ENCODE data around the gene SLA2. TPM values are rescaled to one million over a fixed set of nuclear protein-coding genes. Genes with fewer than 3 reads are reported as not detected.

SLA2 gene
- polyA plus RNA-seq, 2 of the 4 experiments (the other 2 are of a cell fraction) = 0.06 TPM; not detected in 1

- DNase-seq (ENCODE audit: low read depth in 1 of 2, low spot score in 1 of 2) (no peak), ATAC-seq (no peak), FAIRE-seq (no peak)
- WGBS (ENCODE audit: missing lambda C conversion rate) = 94% methylated on average over 3 of the region's 3 CpGs
- Histone ChIP-seq H3K4me2 (no peak overlapping the region), H3K27ac (no peak overlapping the region), H3K9me3 (no peaks in the 10 kb centered on the region), H3K4me1 (no peaks in the 10 kb centered on the region), H3K4me3 (no peak overlapping the region)
- ChIA-PET POLR2A (no interaction called here), CTCF (interaction anchor here (0.7 to 1.1 kb wide), 2 partner anchors 11 to 25 kb away, joined by 3 read pairs; partner anchors contain the start of gene SLA2)
- TF ChIP-seq CHD2 (IDR thresholded peaks at IDR 0.05; ENCODE audit: low read length, partially characterized antibody) (no peak), HOXB5 (CRISPR knock-in tag; IDR thresholded peaks at IDR 0.05) (no peak), NFE2L2 (conservative IDR thresholded peaks at IDR 0.05; ENCODE audit: low read length) (no peak), HOXB13 (CRISPR knock-in tag; IDR thresholded peaks at IDR 0.05; ENCODE audit: low read depth) (no peak), PBX3 (IDR thresholded peaks at IDR 0.05) (no peak), SMC3 (IDR thresholded peaks at IDR 0.05) (no peak), MYC (IDR thresholded peaks at IDR 0.05; ENCODE audit: borderline replicate concordance, low read length) (no peak), ZNF302 (CRISPR knock-in tag; IDR thresholded peaks at IDR 0.05) (no peak), ESRRA (IDR thresholded peaks at IDR 0.05; ENCODE audit: borderline replicate concordance, low read length) (no peak), MAZ (IDR thresholded peaks at IDR 0.05; ENCODE audit: borderline replicate concordance, low read depth, low read length) (no peak), RAD21 (conservative IDR thresholded peaks at IDR 0.05 in 1 of 2, IDR thresholded peaks at IDR 0.05 in 1 of 2) (no peak), HDAC2 (IDR thresholded peaks at IDR 0.05) (no peak), NPAS2 (CRISPR knock-in tag; IDR thresholded peaks at IDR 0.05; ENCODE audit: borderline replicate concordance) (no peak), HES2 (IDR thresholded peaks at IDR 0.05) (no peak), RCOR1 (IDR thresholded peaks at IDR 0.05; ENCODE audit: low read depth, low read length) (no peak), EHMT2 (IDR thresholded peaks at IDR 0.05; ENCODE audit: low read depth) (no peak)
- TF ChIP-seq, protein P1, sequence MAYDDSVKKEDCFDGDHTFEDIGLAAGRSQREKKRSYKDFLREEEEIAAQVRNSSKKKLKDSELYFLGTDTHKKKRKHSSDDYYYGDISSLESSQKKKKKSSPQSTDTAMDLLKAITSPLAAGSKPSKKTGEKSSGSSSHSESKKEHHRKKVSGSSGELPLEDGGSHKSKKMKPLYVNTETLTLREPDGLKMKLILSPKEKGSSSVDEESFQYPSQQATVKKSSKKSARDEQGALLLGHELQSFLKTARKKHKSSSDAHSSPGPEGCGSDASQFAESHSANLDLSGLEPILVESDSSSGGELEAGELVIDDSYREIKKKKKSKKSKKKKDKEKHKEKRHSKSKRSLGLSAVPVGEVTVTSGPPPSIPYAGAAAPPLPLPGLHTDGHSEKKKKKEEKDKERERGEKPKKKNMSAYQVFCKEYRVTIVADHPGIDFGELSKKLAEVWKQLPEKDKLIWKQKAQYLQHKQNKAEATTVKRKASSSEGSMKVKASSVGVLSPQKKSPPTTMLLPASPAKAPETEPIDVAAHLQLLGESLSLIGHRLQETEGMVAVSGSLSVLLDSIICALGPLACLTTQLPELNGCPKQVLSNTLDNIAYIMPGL (CRISPR knock-in tag; IDR thresholded peaks at IDR 0.05; ENCODE audit: borderline replicate concordance) = no peak
- TF ChIP-seq, protein P2, sequence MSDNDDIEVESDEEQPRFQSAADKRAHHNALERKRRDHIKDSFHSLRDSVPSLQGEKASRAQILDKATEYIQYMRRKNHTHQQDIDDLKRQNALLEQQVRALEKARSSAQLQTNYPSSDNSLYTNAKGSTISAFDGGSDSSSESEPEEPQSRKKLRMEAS (IDR thresholded peaks at IDR 0.05) = no peak
- TF ChIP-seq, protein P3, sequence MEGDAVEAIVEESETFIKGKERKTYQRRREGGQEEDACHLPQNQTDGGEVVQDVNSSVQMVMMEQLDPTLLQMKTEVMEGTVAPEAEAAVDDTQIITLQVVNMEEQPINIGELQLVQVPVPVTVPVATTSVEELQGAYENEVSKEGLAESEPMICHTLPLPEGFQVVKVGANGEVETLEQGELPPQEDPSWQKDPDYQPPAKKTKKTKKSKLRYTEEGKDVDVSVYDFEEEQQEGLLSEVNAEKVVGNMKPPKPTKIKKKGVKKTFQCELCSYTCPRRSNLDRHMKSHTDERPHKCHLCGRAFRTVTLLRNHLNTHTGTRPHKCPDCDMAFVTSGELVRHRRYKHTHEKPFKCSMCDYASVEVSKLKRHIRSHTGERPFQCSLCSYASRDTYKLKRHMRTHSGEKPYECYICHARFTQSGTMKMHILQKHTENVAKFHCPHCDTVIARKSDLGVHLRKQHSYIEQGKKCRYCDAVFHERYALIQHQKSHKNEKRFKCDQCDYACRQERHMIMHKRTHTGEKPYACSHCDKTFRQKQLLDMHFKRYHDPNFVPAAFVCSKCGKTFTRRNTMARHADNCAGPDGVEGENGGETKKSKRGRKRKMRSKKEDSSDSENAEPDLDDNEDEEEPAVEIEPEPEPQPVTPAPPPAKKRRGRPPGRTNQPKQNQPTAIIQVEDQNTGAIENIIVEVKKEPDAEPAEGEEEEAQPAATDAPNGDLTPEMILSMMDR (IDR thresholded peaks at IDR 0.05) = no peak
These were observed 24.8 kb upstream of the SLA2 start for GRCh38 chr20:36670665-36671357.

- Histone ChIP-seq H3K4me1 (no peaks in the 10 kb centered on the region), H3K4me2 (no peak overlapping the region), H3K27ac (no peak overlapping the region), H3K4me3 (no peak overlapping the region), H3K9me3 (no peaks in the 10 kb centered on the region)
- CTCF ChIA-PET = interaction anchor here (0.6 to 2.5 kb wide), 17 partner anchors 9 to 254 kb away, joined by 3 to 10 read pairs (median 3); partner anchors contain the start of gene RAB5IF
- FAIRE-seq (no peak), ATAC-seq (peak; percentile 39 to 61; a peak in 2 of 6 replicates), DNase-seq (ENCODE audit: low read depth in 1 of 2, low spot score in 1 of 2) (peak in 1 of 2 experiments; percentile 42)
- POLR2A ChIA-PET = no interaction called here
- TF ChIP-seq ZSCAN20 (CRISPR knock-in tag; IDR thresholded peaks at IDR 0.05) (no peak), SMC3 (IDR thresholded peaks at IDR 0.05) (peak; percentile 20; the same call in 1 of the 3 replicates), CEBPB (IDR thresholded peaks at IDR 0.05) (no peak), EHF (CRISPR knock-in tag; IDR thresholded peaks at IDR 0.05) (no peak), FOXS1 (CRISPR knock-in tag; IDR thresholded peaks at IDR 0.05) (no peak), NR3C1 (IDR thresholded peaks at IDR 0.05) (no peak), RNF2 (IDR thresholded peaks at IDR 0.05; ENCODE audit: borderline replicate concordance, low read depth) (no peak), RARB (CRISPR knock-in tag; IDR thresholded peaks at IDR 0.05) (no peak), HES2 (IDR thresholded peaks at IDR 0.05) (no peak), RAD21 (conservative IDR thresholded peaks at IDR 0.05 in 1 of 2, IDR thresholded peaks at IDR 0.05 in 1 of 2) (peak; percentile 27 to 49; a peak in 3 of 5 replicates), FOSL2 (IDR thresholded peaks at IDR 0.05) (no peak), FOSL2 (CRISPR knock-in tag; IDR thresholded peaks at IDR 0.05) (no peak), CBX8 (IDR thresholded peaks at IDR 0.05) (no peak)
- TF ChIP-seq, protein P3 (IDR thresholded peaks at IDR 0.05) = peak; percentile 28; the same call in 2 of the 3 replicates
- WGBS (ENCODE audit: missing lambda C conversion rate) = 80% methylated on average over 4 of the region's 4 CpGs
These were observed 20.3 kb upstream of the SLA2 start for GRCh38 chr20:36666181-36666740.
